Measurements from ENCODE around the gene NOS3. TPM values are rescaled to one million over a fixed set of nuclear protein-coding genes. Genes with fewer than 3 reads are reported as not detected.
"Not testable (repeated sequence)": the region's sequence is repeated elsewhere in the genome, so short reads cannot be mapped to it uniquely, and the experiment has no call there.

The NOS3 gene
- total RNA-seq, 1 experiment from 2014 or later: 59.8 TPM

DNA sequence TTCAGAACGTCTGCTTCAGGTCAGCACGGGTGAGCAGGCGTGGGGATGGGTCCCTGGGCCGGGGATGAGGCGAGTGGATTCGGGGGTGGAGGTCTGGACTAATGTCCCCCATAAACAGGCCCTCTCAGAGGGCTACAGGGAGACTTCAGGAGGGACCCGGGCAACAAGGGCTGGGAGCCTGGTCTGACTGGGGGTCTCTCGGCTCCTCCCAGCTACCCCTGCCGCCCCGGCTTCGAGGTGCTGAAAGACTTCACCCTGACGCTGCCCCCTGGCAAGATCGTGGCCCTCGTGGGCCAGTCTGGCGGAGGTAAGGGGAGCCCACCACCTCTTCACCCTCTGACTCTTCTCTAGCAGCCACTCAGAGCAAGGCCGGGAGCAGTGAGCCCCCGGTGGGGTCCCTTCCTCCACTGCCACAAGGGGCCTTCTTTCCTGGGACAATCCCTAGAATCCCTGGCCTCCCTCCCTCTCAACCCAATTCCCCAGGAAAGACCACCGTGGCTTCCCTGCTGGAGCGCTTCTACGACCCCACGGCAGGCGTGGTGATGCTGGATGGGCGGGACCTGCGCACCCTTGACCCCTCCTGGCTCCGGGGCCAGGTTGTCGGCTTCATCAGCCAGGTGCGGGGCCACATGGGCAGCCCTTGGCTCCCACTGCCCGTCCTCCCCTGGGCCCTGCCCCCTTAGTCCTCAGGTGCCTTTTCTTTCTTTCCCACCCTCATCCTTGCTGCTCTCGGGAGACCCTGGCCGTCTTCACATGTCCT, 50.0 kb downstream of the NOS3 start:
- Histone ChIP-seq H4K20me1 (ENCODE audit: insufficient read depth, low read depth, low read length) (no peaks in the 10 kb centered on the region), H3K9ac (ENCODE audit: low read length) (no peak overlapping the region), H3K4me1 (ENCODE audit: low read length) (no peaks in the 10 kb centered on the region), H3K4me3 (ENCODE audit: low read length) (no peak overlapping the region), H3K27me3 (ENCODE audit: low read length) (no peaks in the 10 kb centered on the region), H3K79me2 (ENCODE audit: low read length) (no peaks in the 10 kb centered on the region), H3K9me2 (replicated peaks; ENCODE audit: insufficient read depth, low read length) (no peaks in the 10 kb centered on the region), H3K9me3 (ENCODE audit: low read length) (no peaks in the 10 kb centered on the region), H3K36me3 (ENCODE audit: insufficient read depth, low read length) (no peaks in the 10 kb centered on the region), H3K27ac (ENCODE audit: low read length) (no peak overlapping the region), H3K4me2 (ENCODE audit: low read depth, low read length, poor library complexity, severe bottlenecking) (no peak overlapping the region), H2AFZ (ENCODE audit: low read length) (no peak overlapping the region)
- no peak for DNase-seq

DNA sequence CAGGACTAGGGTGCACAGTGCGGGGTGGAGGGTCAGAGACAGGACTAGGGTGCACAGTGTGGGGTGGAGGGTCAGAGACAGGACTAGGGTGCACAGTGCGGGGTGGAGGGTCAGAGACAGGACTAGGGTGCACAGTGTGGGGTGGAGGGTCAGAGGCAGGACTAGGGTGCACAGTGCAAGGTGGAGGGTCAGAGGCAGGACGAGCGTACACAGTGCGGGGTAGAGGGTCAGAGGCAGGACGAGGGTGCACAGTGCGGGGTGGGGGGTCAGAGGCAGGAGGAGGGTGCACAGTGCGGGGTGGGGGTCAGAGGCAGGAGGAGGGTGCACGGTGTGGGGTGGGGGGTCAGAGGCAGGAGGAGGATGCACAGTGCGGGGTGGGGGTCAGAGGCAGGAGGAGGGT, 52.6 kb downstream of the NOS3 start:
- H3K9me2 ChIP-seq (replicated peaks; ENCODE audit: insufficient read depth, low read length); H3K79me2 ChIP-seq (ENCODE audit: low read length); H3K27me3 ChIP-seq (ENCODE audit: low read length); DNase-seq; H3K9me3 ChIP-seq (ENCODE audit: low read length); H4K20me1 ChIP-seq (ENCODE audit: insufficient read depth, low read depth, low read length); H3K4me1 ChIP-seq (ENCODE audit: low read length); H3K9ac ChIP-seq (ENCODE audit: low read length); H3K27ac ChIP-seq (ENCODE audit: low read length); H2AFZ ChIP-seq (ENCODE audit: low read length); H3K4me2 ChIP-seq (ENCODE audit: low read depth, low read length, poor library complexity, severe bottlenecking); H3K4me3 ChIP-seq (ENCODE audit: low read length); H3K36me3 ChIP-seq (ENCODE audit: insufficient read depth, low read length): not testable (repeated sequence)

DNA sequence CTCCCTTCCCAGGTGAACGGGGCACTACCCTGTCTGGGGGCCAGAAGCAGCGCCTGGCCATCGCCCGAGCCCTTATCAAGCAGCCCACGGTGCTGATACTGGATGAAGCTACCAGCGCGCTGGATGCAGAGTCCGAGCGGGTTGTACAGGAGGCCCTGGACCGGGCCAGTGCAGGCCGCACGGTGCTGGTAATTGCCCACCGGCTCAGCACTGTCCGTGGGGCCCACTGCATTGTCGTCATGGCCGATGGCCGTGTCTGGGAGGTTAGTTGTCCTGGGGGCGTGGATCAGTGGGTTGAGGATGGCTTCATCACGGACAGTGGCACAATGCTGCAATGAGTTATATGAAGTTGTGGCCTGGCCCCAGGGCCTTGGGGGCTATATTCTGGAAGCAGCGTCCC, 53.1 kb downstream of the NOS3 start:
- no peak for DNase-seq

DNA sequence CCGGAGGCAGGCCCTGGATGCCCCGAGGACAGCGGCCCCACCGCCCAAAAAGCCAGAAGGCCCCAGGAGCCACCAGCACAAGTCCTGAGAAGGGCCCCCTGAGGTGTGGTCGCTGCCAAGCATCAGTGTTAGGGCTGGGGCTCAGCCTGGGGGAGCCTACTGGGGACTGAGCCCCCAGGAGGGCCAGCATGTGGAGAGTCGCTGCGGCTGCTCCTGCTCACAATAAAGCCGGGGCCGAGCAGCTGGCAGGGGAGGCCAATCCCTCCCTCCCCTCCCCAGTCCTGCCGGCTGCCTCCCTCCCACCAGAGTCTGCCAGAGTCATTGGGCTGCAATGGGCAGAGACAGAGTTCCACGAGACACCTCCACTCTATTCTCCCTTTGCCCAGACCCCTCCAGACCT, 54.4 kb downstream of the NOS3 start:
- H4K20me1 ChIP-seq (ENCODE audit: insufficient read depth, low read depth, low read length): no peaks in the 10 kb centered on the region
- H3K36me3 ChIP-seq (ENCODE audit: insufficient read depth, low read length): no peaks in the 10 kb centered on the region
- no peaks in the 10 kb centered on the region for H3K9me3 ChIP-seq (ENCODE audit: low read length)

More for the DNA sequence above, 53.1 kb downstream of the NOS3 start:
- Histone ChIP-seq H3K9ac (ENCODE audit: low read length) (no peak overlapping the region), H3K4me3 (ENCODE audit: low read length) (no peak overlapping the region), H3K4me2 (ENCODE audit: low read depth, low read length, poor library complexity, severe bottlenecking) (no peak overlapping the region), H4K20me1 (ENCODE audit: insufficient read depth, low read depth, low read length) (no peaks in the 10 kb centered on the region), H3K36me3 (ENCODE audit: insufficient read depth, low read length) (no peaks in the 10 kb centered on the region), H2AFZ (ENCODE audit: low read length) (no peak overlapping the region), H3K27me3 (ENCODE audit: low read length) (no peaks in the 10 kb centered on the region), H3K27ac (ENCODE audit: low read length) (no peak overlapping the region), H3K4me1 (ENCODE audit: low read length) (no peaks in the 10 kb centered on the region), H3K79me2 (ENCODE audit: low read length) (no peaks in the 10 kb centered on the region), H3K9me3 (ENCODE audit: low read length) (no peaks in the 10 kb centered on the region), H3K9me2 (replicated peaks; ENCODE audit: insufficient read depth, low read length) (no peaks in the 10 kb centered on the region)

DNA sequence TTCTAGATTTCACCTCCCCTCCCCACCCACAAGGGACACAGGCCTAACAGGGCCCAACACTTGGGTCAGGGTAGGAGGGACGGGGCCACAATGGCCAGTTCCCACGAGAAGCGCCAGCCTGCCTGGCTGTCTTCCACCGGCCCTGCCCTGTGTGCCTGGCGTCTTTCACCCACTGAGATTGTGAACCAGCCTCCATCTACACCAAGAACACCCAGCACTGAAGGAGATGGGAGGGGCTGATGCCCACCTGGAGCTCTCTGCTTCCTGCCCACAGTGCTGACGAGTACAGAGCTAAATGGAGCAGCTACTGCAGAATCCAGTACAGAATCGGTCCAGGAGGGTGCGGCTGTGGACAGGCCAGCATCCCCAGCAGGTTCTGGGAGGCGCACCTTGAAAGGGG, 55.1 kb downstream of the NOS3 start:
- H3K79me2 ChIP-seq (ENCODE audit: low read length): no peaks in the 10 kb centered on the region

More for the DNA sequence above, 54.4 kb downstream of the NOS3 start:
- no peak overlapping the region for H2AFZ ChIP-seq (ENCODE audit: low read length)
- no peaks in the 10 kb centered on the region for H3K4me1 ChIP-seq (ENCODE audit: low read length)
- H3K9ac ChIP-seq (ENCODE audit: low read length): no peak overlapping the region
- H3K27me3 ChIP-seq (ENCODE audit: low read length): no peaks in the 10 kb centered on the region
- H3K27ac ChIP-seq (ENCODE audit: low read length): no peak overlapping the region
- H3K79me2 ChIP-seq (ENCODE audit: low read length): no peaks in the 10 kb centered on the region
- no peak overlapping the region for H3K4me2 ChIP-seq (ENCODE audit: low read depth, low read length, poor library complexity, severe bottlenecking)
- H3K9me2 ChIP-seq (replicated peaks; ENCODE audit: insufficient read depth, low read length): no peaks in the 10 kb centered on the region
- DNase-seq: no peak
- H3K4me3 ChIP-seq (ENCODE audit: low read length): no peak overlapping the region

DNA sequence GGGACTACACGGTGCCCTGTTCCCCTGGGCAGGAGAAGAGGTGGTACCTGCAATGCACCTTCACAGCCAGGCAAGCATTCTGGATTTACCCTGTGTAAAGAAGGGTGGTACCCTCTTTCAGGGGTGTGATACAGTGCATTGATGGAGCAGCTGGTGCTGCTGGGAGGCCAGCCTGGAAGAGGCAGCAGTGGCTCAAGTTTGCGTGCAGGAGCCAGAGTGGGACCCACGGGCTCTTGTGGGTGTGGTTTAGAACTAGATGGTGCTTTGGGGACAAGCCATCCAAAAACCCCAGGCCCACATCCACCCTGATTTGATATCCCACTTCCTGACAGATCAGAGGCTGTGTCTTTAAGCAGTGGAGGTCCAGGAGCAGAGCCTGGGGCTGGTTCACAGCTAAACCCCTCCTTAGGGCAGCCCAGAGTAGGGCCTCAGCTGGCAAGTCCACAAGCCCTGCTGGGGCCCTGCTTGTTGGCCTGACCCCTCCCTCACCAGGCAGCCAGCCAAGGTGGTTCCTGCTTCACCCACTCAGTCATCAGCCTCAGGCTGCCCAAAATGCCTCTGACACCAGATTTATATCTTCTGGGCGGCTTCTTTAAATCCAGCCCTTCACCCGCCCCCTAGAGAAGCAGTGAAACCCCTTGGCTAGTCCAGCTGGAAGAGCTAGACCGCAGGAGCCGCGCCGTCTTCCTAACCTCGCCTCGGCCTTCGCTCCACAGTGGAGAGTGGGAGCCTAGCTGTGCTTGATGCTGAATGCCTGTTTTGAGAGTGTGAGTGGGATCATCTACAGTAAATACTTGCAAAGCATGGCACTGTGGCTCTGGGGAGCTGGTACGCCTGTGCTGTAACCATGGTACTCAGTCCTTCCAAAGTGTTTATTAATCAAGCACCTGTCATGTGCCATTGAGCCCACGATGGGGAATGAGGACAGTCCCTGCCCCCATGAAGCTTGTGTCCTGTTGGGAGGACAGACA, 56.1 kb downstream of the NOS3 start:
- no peak overlapping the region for H2AFZ ChIP-seq (ENCODE audit: low read length)
- no peak overlapping the region for H3K9ac ChIP-seq (ENCODE audit: low read length)
- no peak for DNase-seq
- H3K27ac ChIP-seq (ENCODE audit: low read length): no peak overlapping the region
- no peaks in the 10 kb centered on the region for H3K36me3 ChIP-seq (ENCODE audit: insufficient read depth, low read length)
- H3K79me2 ChIP-seq (ENCODE audit: low read length): no peaks in the 10 kb centered on the region
- no peaks in the 10 kb centered on the region for H3K9me3 ChIP-seq (ENCODE audit: low read length)
- no peaks in the 10 kb centered on the region for H3K9me2 ChIP-seq (replicated peaks; ENCODE audit: insufficient read depth, low read length)
- no peaks in the 10 kb centered on the region for H3K4me1 ChIP-seq (ENCODE audit: low read length)
- no peak overlapping the region for H3K4me3 ChIP-seq (ENCODE audit: low read length)
- H4K20me1 ChIP-seq (ENCODE audit: insufficient read depth, low read depth, low read length): no peaks in the 10 kb centered on the region
- no peak overlapping the region for H3K4me2 ChIP-seq (ENCODE audit: low read depth, low read length, poor library complexity, severe bottlenecking)
- no peaks in the 10 kb centered on the region for H3K27me3 ChIP-seq (ENCODE audit: low read length)

More for the DNA sequence above, 55.1 kb downstream of the NOS3 start:
- Histone ChIP-seq H3K9me3 (ENCODE audit: low read length) (no peaks in the 10 kb centered on the region), H2AFZ (ENCODE audit: low read length) (no peak overlapping the region), H3K4me2 (ENCODE audit: low read depth, low read length, poor library complexity, severe bottlenecking) (no peak overlapping the region), H4K20me1 (ENCODE audit: insufficient read depth, low read depth, low read length) (no peaks in the 10 kb centered on the region), H3K4me3 (ENCODE audit: low read length) (no peak overlapping the region), H3K4me1 (ENCODE audit: low read length) (no peaks in the 10 kb centered on the region), H3K36me3 (ENCODE audit: insufficient read depth, low read length) (no peaks in the 10 kb centered on the region), H3K27me3 (ENCODE audit: low read length) (no peaks in the 10 kb centered on the region), H3K9me2 (replicated peaks; ENCODE audit: insufficient read depth, low read length) (no peaks in the 10 kb centered on the region), H3K9ac (ENCODE audit: low read length) (no peak overlapping the region), H3K27ac (ENCODE audit: low read length) (no peak overlapping the region)
- DNase-seq: no peak

DNA sequence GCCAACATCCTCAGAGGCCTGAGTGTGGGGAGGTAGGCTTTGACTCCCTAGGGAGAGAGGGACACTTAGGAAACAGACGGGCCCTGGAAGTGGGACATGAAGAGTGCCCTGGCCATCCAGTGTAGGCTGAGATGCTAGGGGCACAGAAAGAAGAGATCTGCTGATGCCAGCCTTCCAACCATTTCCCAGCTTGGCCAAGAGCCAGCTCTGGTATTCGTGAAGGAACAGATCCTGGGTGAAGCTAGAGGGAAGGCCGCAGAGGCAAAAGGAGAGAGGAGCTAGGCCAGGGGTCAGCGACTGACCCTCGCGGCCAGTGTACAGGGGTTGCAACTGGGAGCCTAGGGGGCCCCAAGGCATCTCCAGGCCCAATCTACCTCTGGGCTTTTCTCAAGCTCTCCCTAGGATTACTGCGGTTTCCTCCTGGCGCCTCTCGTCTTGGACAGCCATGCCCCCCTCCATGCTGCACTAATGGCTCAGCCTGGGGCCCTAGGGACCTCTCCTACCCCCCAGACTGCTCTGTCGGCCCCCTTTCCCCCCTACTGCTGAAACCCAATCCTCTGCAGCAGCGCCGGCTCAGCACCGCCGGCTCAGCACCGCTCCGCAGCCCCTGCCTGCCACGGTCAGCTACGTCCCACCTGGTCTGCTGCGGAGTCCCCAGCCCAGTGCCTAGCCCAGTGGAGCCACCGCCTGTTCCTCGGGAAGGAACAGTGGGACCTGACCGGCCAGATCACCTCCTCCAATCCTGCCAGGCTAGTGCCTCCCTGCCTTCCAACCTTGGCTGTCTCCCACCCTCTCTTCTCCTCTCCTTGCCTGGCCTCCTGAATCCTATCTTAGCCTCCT, 57.4 kb downstream of the NOS3 start, which contains the start of gene ASIC3:
TSS of gene ASIC3 (plus strand) at position 556 of the 840 bp plus-strand sequence. CDS start 355 bp downstream, outside the sequence.
- Histone ChIP-seq H3K4me1 (ENCODE audit: low read length) (no peaks in the 10 kb centered on the region), H3K36me3 (ENCODE audit: insufficient read depth, low read length) (no peaks in the 10 kb centered on the region), H3K9me3 (ENCODE audit: low read length) (no peaks in the 10 kb centered on the region), H2AFZ (ENCODE audit: low read length) (no peak within 1 kb of the TSS), H3K27me3 (ENCODE audit: low read length) (no peaks in the 10 kb centered on the region), H3K4me3 (ENCODE audit: low read length) (no peak within 1 kb of the TSS), H3K9me2 (replicated peaks; ENCODE audit: insufficient read depth, low read length) (no peaks in the 10 kb centered on the region), H3K27ac (ENCODE audit: low read length) (no peak within 1 kb of the TSS), H4K20me1 (ENCODE audit: insufficient read depth, low read depth, low read length) (no peaks in the 10 kb centered on the region), H3K79me2 (ENCODE audit: low read length) (no peaks in the 10 kb centered on the region), H3K4me2 (ENCODE audit: low read depth, low read length, poor library complexity, severe bottlenecking) (no peak within 1 kb of the TSS), H3K9ac (ENCODE audit: low read length) (no peak within 1 kb of the TSS)
- no peak for DNase-seq
